Esophagus (tissue), 2 donors: ENCODE results near the gene P4HA2. TPM values are rescaled to one million over a fixed set of nuclear protein-coding genes. Genes with fewer than 3 reads are reported as not detected.

Source experiments
- H3K27ac ChIP-seq, 2 donors: one replicate each; pipeline ENCODE4 v1.5.1; 2013; ENCODE audit warnings: low read depth in 2 of 2, mild to moderate bottlenecking in 2 of 2, inconsistent platforms in 1 of 2, low read length in 1 of 2, moderate library complexity in 1 of 2
- H3K27me3 ChIP-seq, 2 donors: one replicate each; pipeline ENCODE4 v1.6.1; 2013; ENCODE audit warnings: low read length in 2 of 2, control low read depth in 1 of 2, mild to moderate bottlenecking in 1 of 2; ENCODE audit not compliant: insufficient read depth in 2 of 2, control insufficient read depth in 1 of 2
- H3K36me3 ChIP-seq, 2 donors: one replicate each; pipeline ENCODE4 v1.6.1; 2013; ENCODE audit warnings: low read length in 1 of 2; ENCODE audit not compliant: control insufficient read depth in 2 of 2, insufficient read depth in 2 of 2
- H3K4me1 ChIP-seq, 2 donors: one replicate each; pipeline ENCODE4 v1.6.1; 2013; ENCODE audit warnings: low read length in 1 of 2; ENCODE audit not compliant: control insufficient read depth in 2 of 2, insufficient read depth in 2 of 2
- H3K4me3 ChIP-seq, 2 donors: one replicate each; pipeline ENCODE4 v1.5.1; 2013; ENCODE audit warnings: low read length in 2 of 2, mild to moderate bottlenecking in 2 of 2, low read depth in 1 of 2, moderate library complexity in 1 of 2
- H3K9me3 ChIP-seq, 2 donors: one replicate each; pipeline ENCODE4 v1.6.1; 2013; ENCODE audit warnings: mild to moderate bottlenecking in 2 of 2, low read depth in 1 of 2, low read length in 1 of 2, moderate library complexity in 1 of 2; ENCODE audit not compliant: control insufficient read depth in 2 of 2, insufficient read depth in 1 of 2
- WGBS, 2 donors: extraction: QIAGEN DNeasy Blood & Tissue Kit; methylation state at CpG; one replicate each; pipeline ENCODE4 v1.1.7; 2013; 5-methylcytosine and 5-hydroxymethylcytosine counted together
- polyA plus RNA-seq, 2 donors: library from polyadenylated mRNA; stranded (reverse); fragments of 200-250 nt; gene quantifications; one replicate each; pipeline ENCODE4 v1.2.3, GENCODE V29; 2013
- donor health status: healthy with polysubstance abuse.
- donor health status: Bipolar disorder and iron deficiency.

The P4HA2 gene
- polyA plus RNA-seq, 2 donors = 11.5 to 11.9 TPM

DNA sequence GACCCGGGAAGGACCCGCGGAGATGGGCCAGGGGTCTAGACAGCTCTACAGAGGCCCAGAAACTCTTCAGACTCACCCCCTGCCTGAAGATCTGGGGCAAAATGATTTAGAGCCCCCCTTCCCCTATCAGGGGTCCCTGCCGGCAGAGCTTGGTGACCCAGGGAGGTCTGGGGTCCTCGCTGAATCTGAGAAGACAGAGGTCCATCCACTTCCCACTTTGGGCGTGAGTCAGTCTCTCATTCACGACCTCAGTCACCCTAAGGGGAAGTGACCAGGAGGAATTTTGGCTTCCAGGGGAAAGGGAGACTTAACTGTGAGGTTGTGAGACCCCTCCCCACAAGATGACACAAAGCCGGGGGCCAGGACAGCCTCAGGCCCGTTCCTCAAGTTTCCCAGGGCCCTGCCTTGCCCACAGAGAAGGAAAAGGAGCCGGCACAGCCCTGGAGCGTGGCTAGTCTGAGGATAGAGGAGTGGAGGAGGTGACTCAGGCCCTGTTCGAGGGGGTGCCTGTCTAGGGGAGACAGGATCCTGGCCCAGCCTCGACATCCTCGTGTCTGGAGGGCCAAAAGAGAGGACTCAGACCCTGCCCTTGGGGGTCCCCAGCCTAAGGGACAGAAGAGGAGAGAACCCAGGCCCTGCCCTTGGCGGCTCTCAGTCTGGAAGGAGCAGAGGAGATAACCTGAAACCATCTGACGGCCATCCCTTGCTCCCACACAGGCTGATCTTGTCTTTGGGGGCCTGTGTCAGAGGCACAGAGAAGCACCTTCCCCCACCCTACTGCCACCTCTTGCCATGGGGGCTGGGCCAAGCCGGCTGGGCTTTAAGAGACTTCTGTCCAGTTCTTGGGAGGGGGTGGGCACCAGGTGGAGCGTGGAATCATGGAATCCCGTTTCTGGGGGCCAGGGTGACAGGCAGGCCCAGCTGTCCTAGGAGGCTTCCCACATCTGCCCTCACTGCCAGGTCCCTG lies 30.7 kb upstream of the P4HA2 start:
- Histone ChIP-seq H3K4me3 (peak overlapping the region; percentile 73 to 79), H3K9me3 (no peaks in the 10 kb centered on the region), H3K27ac (peak overlapping the region; percentile 91 to 96), H3K27me3 (no peaks in the 10 kb centered on the region), H3K36me3 (peaks cover 0 to 6% of the 10 kb centered on the region in 2 donors), H3K4me1 (peaks cover 13 to 42% of the 10 kb centered on the region in 2 donors)
- WGBS, 2 donors = 29 to 44% methylated on average over 19 of the region's 19 CpGs

DNA sequence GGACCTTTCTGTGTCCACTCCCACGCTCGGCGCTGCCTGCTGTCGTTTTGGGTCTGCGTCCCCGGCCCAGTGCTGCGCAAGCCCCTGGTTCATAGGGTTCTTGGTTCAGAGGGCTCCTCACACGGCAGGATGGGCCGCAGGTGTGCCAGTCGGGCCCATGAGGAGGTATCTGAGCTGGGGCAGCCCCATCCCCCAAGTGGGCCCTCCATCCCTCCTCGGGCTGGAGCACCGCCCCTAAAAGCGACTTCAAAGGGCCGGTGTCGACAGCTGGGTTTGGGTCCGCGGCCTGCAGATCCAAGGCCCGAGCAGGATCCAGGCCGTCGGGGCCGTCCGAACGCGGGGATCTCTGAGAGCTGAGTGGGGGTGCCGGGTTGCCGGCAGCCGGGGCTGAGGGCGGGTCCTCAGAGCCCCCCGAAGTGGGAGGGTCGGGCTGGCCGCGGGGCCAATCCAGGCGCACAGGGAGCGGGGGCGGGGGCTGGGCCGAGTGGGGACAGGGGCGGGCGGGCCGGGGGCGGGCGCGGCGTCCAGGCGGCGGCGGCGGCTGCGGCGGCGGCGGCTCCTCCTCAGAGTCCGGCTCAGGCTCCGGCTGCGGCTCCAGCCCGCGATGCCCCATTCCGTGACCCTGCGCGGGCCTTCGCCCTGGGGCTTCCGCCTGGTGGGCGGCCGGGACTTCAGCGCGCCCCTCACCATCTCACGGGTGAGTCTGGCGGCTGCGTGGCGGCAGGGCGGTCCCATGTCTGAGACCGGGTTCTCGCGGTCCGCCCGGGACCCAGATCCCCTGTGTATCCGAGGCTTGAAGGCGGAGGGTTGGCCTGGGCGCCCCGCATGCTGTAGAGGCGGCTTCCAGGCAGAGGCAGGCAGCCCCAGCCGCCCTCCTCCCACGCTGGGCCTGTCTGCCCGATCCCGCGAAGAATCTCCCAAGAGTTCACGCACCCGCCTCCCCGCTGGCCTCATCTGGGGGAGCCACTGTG lies 29.8 kb upstream of the P4HA2 start, which contains the start of gene PDLIM4:
PDLIM4 (plus strand) TSS at position 566 of the 971 bp plus-strand sequence; CDS start at position 605, 39 bp downstream.
- Histone ChIP-seq H3K9me3 (no peaks in the 10 kb centered on the region), H3K27me3 (no peaks in the 10 kb centered on the region), H3K4me3 (peak within 1 kb of the TSS; percentile 73 to 79), H3K36me3 (peaks cover 0 to 2% of the 10 kb centered on the region in 2 donors), H3K27ac (peak within 1 kb of the TSS; percentile 91 to 96), H3K4me1 (peaks cover 14 to 47% of the 10 kb centered on the region in 2 donors)
- 13 to 26% methylated on average over 56 to 87 of the region's 88 CpGs for WGBS, 2 donors

DNA sequence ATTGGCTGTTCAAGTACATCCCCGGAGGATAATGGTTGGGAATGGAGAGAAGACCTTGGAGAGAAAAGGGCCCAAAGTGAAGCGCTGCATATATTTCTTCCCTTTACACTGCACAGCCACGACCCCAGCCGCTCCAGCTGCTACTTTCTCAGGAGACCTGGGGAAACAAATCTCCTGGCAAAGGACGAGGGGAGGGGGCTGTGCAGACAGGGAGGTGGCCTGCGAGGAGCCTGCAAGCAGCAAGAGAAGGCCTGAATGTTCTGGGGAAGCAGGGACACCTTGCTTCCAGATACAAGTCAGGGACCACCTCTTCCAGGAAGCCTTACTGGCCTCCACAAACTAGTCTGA lies 29.1 kb upstream of the P4HA2 start:
- Histone ChIP-seq H3K27ac (peak overlapping the region; percentile 62 to 84), H3K4me3 (no peak overlapping the region), H3K27me3 (no peaks in the 10 kb centered on the region), H3K36me3 (no peaks in the 10 kb centered on the region), H3K4me1 (peaks cover 14 to 48% of the 10 kb centered on the region in 2 donors), H3K9me3 (no peaks in the 10 kb centered on the region)
- WGBS, 2 donors = 86 to 88% methylated on average over 6 of the region's 6 CpGs

DNA sequence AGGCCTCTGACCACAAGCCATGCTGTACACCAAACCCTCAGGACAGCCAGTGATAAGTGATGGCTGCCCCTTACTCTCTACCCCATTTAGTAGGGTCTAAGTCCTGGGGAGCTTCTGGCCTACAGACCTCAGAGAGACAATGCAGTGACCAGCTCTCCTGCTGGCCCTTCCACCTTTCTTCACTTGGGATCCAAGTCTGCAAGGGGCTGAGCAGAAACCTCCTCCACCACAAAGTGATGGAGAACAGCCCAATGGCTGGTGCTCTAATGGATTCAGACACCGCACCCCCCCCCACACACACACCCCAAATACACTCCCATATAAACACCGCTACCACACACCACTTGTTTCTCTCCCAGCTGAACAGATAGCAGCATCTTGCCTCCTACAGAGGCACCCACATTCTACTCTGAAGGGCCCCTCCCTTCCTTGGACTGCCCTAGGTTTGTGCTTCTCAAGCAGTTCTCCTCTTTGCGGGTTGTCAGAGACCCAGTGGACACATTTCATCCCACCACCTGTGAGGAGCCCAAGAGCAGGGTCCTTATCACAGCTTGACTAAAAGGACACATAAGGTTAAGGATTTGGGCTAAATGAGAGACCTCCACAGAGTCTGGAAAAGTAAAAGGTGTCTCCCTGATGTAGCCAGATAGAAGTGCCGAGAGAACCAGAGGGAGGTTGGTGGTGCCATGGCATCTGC lies 28.6 kb upstream of the P4HA2 start:
- no peaks in the 10 kb centered on the region for H3K9me3 ChIP-seq
- no peak overlapping the region for H3K4me3 ChIP-seq
- no peaks in the 10 kb centered on the region for H3K36me3 ChIP-seq
- H3K27ac ChIP-seq = no peak overlapping the region
- H3K27me3 ChIP-seq = no peaks in the 10 kb centered on the region
- peaks cover 14 to 48% of the 10 kb centered on the region in 2 donors for H3K4me1 ChIP-seq
- WGBS, 2 donors = 95 to 96% methylated on average over 4 of the region's 4 CpGs

DNA sequence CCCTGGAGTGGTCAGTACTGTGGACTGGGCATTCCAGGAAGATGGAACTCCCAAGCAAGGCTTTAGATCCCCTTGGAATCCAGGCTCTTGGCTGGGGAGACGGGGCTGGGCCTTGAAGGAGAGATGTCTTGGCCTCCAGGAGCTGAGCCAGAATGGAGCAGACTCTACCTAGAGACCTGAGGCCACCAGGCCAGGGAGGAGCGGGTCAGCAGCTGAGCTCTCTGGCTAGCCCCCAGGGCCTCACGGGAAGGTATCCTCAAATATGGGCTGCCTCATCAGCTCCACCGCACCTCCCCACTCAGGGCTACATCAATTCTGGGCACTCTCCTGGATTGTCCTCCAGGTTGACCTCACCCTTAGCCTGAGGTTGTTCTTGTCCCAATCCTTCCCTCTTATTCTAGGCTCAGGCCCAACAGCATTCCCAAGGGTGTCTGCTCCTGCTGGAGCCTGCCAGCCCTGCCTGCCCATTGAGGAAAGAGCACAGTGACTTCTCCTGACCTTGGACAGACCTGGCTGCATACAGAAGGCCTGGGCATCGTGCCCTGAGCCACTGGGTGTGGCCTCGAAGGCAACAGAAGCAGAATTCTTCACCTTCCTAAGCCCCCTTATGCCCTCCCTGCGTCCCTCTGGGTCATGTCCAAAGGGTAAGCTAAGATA lies 26.8 kb upstream of the P4HA2 start:
- Histone ChIP-seq H3K36me3 (no peaks in the 10 kb centered on the region), H3K27ac (peak overlapping the region; percentile 44 to 86), H3K27me3 (no peaks in the 10 kb centered on the region), H3K4me1 (peaks cover 12 to 34% of the 10 kb centered on the region in 2 donors), H3K4me3 (no peak overlapping the region), H3K9me3 (no peaks in the 10 kb centered on the region)
- WGBS, 2 donors = 35 to 42% methylated on average over 6 to 7 of the region's 7 CpGs

DNA sequence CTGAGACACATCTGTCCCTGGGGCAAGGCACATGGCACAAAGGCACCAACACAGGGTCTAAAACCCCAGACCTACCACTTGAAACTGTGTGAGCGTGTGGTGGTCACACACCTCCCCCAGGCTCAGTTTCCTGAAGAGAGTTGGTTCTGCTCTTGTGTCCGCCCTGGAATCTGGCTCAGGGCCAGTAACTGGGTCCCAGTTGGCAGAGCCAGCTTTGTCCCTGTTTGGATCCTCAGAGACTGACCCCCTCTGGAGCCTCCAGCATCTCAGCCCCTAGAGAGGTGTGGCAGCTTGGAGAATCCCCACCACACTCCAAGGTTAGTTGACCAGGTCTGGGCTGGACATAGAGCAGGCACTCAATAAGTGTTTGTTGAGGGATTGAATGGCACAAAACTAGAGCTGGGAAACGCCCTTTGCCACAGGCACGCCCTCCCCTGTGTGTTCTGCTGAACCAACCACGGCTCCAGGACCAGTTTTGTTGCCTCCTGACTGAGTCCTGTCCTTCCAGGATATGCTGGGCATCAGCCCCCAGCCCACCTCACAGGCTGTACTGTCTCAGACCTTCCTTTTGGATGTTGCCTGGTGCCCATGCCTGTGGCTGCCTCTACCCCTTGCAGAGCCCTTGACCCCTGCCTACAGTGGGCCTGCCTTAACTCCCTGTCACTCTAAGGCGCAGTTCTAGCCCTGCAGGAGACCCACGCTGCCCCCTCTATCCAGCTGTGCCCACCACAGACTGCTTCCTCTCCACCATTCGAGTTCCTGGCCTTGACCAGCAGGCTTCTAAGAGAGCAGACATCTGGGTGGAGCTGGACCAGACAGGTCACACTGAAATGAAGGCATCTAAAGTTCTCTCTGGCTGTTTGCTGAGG lies 26.0 kb upstream of the P4HA2 start:
- Histone ChIP-seq H3K27me3 (no peaks in the 10 kb centered on the region), H3K4me1 (peaks cover 12 to 29% of the 10 kb centered on the region in 2 donors), H3K9me3 (no peaks in the 10 kb centered on the region), H3K36me3 (no peaks in the 10 kb centered on the region), H3K4me3 (no peak overlapping the region), H3K27ac (peak overlapping the region; percentile 73 to 88)
- 70 to 79% methylated on average over 8 of the region's 8 CpGs for WGBS, 2 donors

DNA sequence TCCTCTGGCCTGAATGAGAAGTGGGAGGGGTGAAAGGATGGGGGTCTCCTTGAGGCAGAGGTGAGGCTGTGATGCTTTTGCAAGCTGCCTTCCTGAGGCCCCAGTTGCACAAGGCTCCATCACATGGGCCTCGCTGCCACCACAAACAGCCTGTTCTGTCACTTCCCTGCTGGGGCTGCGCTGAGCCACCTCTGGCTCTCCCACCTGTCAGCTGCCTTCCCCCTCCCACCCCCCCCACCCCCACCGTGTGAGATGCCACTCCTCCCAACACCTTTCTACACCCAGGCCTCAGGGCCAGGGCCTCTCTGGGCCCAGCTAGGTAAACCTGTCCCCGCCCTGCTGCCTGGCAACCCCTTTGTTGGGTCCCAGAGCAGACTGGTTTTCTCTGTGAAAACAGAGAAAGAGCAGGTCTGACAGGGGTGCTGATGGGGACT lies 25.4 kb upstream of the P4HA2 start:
- peak overlapping the region; percentile 73 to 88 for H3K27ac ChIP-seq
- no peak overlapping the region for H3K4me3 ChIP-seq
- 48 to 53% methylated on average over 4 of the region's 4 CpGs for WGBS, 2 donors
- peaks cover 12 to 29% of the 10 kb centered on the region in 2 donors for H3K4me1 ChIP-seq
- H3K36me3 ChIP-seq = no peaks in the 10 kb centered on the region
- no peaks in the 10 kb centered on the region for H3K27me3 ChIP-seq
- H3K9me3 ChIP-seq = no peaks in the 10 kb centered on the region

DNA sequence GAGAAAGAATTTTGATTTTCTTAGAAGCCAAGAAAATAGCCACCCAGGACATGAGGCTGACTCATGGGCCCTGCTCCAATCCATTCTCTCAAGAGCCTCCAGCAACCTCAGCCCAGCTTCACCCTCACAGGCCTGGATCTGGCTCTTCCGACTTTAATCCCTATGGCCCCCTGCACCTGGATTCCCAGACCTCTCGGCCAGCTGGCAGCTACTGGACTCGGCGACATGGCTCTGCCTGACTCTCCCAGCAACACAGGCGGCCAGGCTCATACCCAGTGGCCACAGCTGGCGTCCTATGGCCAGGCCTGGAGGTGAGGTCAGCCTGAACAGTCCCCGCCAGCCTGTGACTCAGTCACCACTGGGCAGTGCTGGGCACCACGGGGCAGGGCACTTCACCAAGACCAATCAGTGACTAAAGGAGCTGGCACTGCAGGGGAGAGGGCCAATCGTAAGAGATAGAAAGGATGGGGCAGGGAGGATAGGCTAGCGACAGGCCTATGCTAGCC lies 23.6 kb upstream of the P4HA2 start:
- 89 to 93% methylated on average over 10 of the region's 10 CpGs for WGBS, 2 donors
- no peak overlapping the region for H3K4me3 ChIP-seq
- H3K27ac ChIP-seq = no peak overlapping the region
- H3K9me3 ChIP-seq = no peaks in the 10 kb centered on the region
- peaks cover 12 to 26% of the 10 kb centered on the region in 2 donors for H3K4me1 ChIP-seq
- H3K36me3 ChIP-seq = no peaks in the 10 kb centered on the region
- no peaks in the 10 kb centered on the region for H3K27me3 ChIP-seq
